Measurements from ENCODE around the gene FRAS1.

FRAS1 gene

DNA sequence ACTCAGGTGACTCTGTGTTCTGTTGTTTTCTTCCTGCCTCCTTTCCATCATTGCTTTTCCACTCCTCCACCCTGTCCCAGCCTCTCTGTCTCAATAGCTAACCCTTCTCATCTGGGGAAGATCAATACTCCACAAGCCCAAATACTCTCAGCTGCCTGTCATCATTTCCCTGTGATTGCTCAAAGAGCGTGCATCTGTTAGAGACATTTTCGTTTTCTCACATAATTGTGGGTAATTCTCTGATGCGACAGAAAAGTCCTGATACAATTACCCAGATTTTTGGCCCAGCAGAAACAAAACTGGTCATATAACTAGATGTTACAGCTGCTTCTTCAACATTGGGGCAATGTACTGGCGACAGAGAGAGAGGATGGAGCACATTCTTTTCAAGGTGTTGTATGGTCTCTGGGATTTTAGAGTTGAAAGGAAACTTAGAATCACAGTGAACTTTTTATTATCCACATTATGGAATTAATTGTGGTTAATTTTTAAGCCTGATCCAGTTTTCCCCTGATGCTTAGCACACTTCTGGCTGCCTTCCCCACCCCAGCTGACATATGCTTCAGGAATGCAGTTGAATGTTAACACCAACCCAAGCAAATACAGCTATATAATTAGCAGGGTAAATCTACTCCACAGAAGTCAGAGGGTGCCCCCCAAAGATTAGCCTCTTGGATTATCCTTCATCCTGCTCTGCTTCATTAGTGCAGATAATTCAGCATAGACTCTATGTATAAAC lies 323.0 kb downstream of the FRAS1 start:
- TF ChIP-seq REST (IDR thresholded peaks at IDR 0.05; ENCODE audit: insufficient read depth in 1 of 2, low read depth in 2 of 2, low read length in 2 of 2) (no peak), TAF1 (IDR thresholded peaks at IDR 0.05; ENCODE audit: borderline replicate concordance, insufficient read depth, low read length) (no peak), SIN3A (IDR thresholded peaks at IDR 0.05; ENCODE audit: borderline replicate concordance, insufficient read depth, low read length) (no peak), POLR2AphosphoS5 (IDR thresholded peaks at IDR 0.05; ENCODE audit: low read depth, low read length) (no peak), FOXP2 (optimal IDR thresholded peaks at IDR 0.05; ENCODE audit: borderline replicate concordance, extremely low read depth, extremely low read length, insufficient read depth) (no peak)

- TF ChIP-seq SIN3A (IDR thresholded peaks at IDR 0.05; ENCODE audit: borderline replicate concordance, insufficient read depth, low read length) (no peak), TAF1 (IDR thresholded peaks at IDR 0.05; ENCODE audit: borderline replicate concordance, insufficient read depth, low read length) (no peak), POLR2AphosphoS5 (IDR thresholded peaks at IDR 0.05; ENCODE audit: low read depth, low read length) (no peak), FOXP2 (optimal IDR thresholded peaks at IDR 0.05; ENCODE audit: borderline replicate concordance, extremely low read depth, extremely low read length, insufficient read depth) (no peak)
Measured at GRCh38 chr4:78386679-78387078, 329.6 kb downstream of the FRAS1 start.

DNA sequence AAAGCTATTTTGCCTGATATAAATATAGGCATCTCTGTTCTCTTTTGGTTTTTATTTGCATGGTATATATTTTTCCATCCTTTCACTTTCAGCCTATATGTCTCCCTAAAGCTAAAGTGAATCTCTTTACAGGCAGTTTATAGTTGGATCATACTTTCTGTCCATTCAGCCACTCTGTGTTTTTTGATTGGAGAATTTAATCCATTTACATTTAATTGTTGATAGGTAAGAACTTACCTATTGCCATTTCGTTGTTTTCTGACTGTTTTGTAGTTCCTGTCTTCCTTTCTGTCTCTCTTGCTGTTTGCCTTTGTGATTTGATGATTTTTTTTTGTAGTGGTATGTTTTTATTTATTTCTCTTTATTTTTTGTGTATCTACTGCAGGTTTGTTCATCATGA lies 338.5 kb downstream of the FRAS1 start:
- TF ChIP-seq REST (IDR thresholded peaks at IDR 0.05; ENCODE audit: insufficient read depth in 1 of 2, low read depth in 2 of 2, low read length in 2 of 2) (no peak), POLR2AphosphoS5 (IDR thresholded peaks at IDR 0.05; ENCODE audit: low read depth, low read length) (no peak), SIN3A (IDR thresholded peaks at IDR 0.05; ENCODE audit: borderline replicate concordance, insufficient read depth, low read length) (no peak), FOXP2 (optimal IDR thresholded peaks at IDR 0.05; ENCODE audit: borderline replicate concordance, extremely low read depth, extremely low read length, insufficient read depth) (no peak), TAF1 (IDR thresholded peaks at IDR 0.05; ENCODE audit: borderline replicate concordance, insufficient read depth, low read length) (no peak)

- TF ChIP-seq TAF1 (IDR thresholded peaks at IDR 0.05; ENCODE audit: borderline replicate concordance, insufficient read depth, low read length): no peak
- no peak for TF ChIP-seq REST (IDR thresholded peaks at IDR 0.05; ENCODE audit: insufficient read depth in 1 of 2, low read depth in 2 of 2, low read length in 2 of 2)
- no peak for TF ChIP-seq SIN3A (IDR thresholded peaks at IDR 0.05; ENCODE audit: borderline replicate concordance, insufficient read depth, low read length)
- TF ChIP-seq FOXP2 (optimal IDR thresholded peaks at IDR 0.05; ENCODE audit: borderline replicate concordance, extremely low read depth, extremely low read length, insufficient read depth): no peak
- no peak for TF ChIP-seq POLR2AphosphoS5 (IDR thresholded peaks at IDR 0.05; ENCODE audit: low read depth, low read length)
Measured at GRCh38 chr4:78396613-78397291, 339.6 kb downstream of the FRAS1 start.

DNA sequence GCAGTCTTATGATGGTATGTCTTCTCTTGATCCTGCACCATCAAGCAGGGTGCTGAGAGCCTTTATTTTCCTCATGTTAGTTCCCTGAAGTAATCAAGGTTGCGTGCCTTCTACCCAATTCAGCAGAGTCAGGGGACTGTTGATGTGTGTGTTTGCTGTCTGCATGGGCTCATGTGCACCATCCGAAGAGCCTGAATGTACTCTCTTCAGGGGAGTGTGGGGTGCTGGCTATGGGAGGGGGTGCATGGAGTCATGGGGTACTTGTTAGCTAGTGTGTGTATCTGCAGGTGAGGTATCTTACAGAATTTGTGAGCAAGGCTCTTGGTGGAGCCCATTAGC lies 340.1 kb downstream of the FRAS1 start:
- TF ChIP-seq FOXP2 (optimal IDR thresholded peaks at IDR 0.05; ENCODE audit: borderline replicate concordance, extremely low read depth, extremely low read length, insufficient read depth) (no peak), SIN3A (IDR thresholded peaks at IDR 0.05; ENCODE audit: borderline replicate concordance, insufficient read depth, low read length) (no peak), TAF1 (IDR thresholded peaks at IDR 0.05; ENCODE audit: borderline replicate concordance, insufficient read depth, low read length) (no peak), POLR2AphosphoS5 (IDR thresholded peaks at IDR 0.05; ENCODE audit: low read depth, low read length) (no peak), REST (IDR thresholded peaks at IDR 0.05; ENCODE audit: insufficient read depth in 1 of 2, low read depth in 2 of 2, low read length in 2 of 2) (no peak)

Measured in PFSK-1 (cell line).